Measurements from ENCODE around the gene ADGRD1.

GRCh38 chr12:131141514-131141913, 187.8 kb downstream of the ADGRD1 start:
- TF ChIP-seq ZNF274 (IDR thresholded peaks at IDR 0.05; ENCODE audit: borderline replicate concordance, extremely low read depth, low read length) (no peak), CTCF (IDR thresholded peaks at IDR 0.05; ENCODE audit: control extremely low read depth in 1 of 3, insufficient read depth in 1 of 3, low read depth in 1 of 3, low read length in 3 of 3) (no peak), EZH2 (IDR thresholded peaks at IDR 0.05; ENCODE audit: low read depth, low read length, severe bottlenecking) (no peak)

Measured in H1 (cell line).